Bronchus fibroblast of lung (primary cell): Measurements from ENCODE around the gene AS3MT. TPM values are rescaled to one million over a fixed set of nuclear protein-coding genes. Genes with fewer than 3 reads are reported as not detected.

Experiments used
- total RNA-seq: library from RNA; depleted of rRNA; stranded (reverse); fragments of >200 nt; gene quantifications from 2 replicates; pipeline ENCODE4 v1.2.3, GENCODE V29; 2015

The AS3MT gene, protein sequence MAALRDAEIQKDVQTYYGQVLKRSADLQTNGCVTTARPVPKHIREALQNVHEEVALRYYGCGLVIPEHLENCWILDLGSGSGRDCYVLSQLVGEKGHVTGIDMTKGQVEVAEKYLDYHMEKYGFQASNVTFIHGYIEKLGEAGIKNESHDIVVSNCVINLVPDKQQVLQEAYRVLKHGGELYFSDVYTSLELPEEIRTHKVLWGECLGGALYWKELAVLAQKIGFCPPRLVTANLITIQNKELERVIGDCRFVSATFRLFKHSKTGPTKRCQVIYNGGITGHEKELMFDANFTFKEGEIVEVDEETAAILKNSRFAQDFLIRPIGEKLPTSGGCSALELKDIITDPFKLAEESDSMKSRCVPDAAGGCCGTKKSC
- 4.8 and 6.7 TPM in 2 replicates for total RNA-seq

DNA sequence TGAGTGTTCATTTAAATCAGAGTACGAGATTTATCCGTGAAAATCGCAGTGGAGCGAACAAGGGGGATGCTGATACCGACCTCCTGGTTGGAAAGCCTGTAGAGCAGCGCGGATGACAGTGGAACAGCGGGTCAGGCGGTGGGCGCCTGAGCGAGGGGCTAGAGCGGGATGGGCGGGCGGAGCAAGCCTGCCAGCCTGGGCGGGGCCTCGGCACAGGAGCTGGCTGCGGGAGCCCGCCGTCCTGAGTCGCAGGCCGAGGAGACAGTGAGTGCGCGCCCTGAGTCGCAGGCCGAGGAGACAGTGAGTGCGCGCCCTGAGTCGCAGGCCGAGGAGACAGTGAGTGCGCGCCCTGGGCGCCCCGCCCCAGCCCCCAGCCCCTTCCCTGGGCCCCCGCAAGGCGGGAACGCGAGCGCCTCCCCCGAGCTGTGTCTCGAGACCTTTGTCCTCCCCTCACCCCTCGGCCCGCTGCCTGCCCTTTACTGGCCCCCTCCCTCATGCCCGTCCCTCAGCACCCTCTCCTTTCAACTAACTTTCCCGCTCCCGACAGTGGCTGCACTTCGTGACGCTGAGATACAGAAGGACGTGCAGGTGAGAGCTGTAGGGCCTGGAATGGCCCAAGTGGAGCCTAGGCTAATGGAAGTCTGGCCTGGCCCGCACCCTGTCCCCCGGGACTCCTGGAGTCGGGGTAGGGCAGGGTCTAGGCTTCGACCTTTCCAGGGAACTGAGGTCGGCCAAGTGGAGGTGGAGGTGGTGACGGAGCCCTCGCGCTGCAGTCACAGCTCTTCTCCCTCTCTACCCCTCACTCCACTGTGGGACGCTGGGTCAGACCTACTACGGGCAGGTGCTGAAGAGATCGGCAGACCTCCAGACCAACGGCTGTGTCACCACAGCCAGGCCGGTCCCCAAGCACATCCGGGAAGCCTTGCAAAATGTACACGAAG, at the start of gene AS3MT:
Gene AS3MT (plus strand): TSS at position 213 of the 941 bp plus-strand sequence. CDS start 123 bp downstream, at position 336.

DNA sequence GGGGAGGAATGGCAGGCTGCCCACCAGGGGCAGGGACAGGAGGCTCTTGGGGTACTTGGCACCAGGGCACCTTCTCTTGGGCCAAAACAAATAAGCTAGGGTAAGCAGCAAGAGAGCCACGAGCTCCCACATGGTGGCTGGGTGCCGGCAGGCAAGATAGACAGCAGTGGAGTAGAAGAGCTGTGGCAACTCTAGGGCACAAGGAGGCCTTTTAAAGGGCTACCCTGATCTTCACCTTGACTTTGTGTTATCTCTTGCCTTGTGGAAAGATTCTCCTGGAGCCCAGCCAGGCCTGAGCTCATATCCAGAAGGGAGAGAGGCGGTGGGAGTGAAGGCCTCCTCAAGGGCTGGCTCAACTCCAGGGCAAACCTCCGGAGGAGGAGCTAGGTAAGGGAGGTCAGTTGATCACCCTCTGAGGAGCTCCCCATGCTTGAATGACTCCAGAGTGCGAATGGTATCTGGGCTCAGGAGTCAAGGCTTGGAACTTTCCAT, 32.0 kb upstream of the AS3MT start, which contains the start of gene CYP17A1:
Gene CYP17A1 (minus strand): TSS at position 184 of the 492 bp plus-strand sequence. CDS start 52 bp downstream, at position 132.

DNA sequence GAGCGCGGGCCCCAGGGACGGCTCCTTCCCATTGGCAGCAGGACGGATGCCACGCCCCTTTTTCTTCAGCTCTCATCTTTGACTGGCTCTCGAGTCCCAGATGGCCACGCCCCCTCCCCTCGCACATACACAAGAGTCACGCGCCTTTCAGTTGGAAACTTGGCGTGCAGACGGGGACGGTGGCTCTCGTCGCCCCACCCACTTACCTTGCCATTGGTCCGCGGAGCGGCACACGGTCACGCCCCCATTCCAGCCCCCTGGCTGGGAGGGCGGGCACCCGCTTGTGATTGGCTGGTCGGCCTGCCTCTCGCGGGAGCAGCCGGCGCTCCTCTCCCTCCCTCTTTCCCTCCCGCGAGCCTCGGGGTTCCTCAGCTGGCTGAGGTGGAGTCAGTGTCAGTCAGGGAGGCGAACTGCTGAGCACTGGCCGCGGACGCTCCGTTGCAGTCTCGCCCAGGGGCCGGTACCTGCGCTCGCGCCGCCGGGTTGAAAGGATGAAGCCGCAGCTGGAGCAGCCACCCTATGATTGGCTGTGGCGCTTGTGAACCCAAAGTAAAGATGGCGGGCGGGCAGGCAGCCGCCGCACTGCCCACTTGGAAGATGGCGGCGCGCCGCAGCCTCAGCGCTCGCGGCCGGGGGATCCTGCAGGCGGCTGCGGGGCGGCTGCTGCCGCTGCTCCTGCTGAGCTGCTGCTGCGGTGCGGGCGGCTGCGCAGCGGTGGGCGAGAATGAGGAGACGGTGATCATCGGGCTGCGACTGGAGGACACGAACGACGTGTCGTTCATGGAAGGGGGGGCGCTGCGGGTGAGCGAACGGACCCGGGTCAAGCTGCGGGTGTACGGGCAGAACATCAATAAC, 48.9 kb downstream of the AS3MT start, which contains the start of gene CNNM2:
Gene CNNM2 (plus strand): TSS at position 333 of the 855 bp plus-strand sequence. CDS start 187 bp downstream, at position 520.

Other genes starting within 250 kb of the AS3MT start
- 90.3 and 92.6 TPM in 2 replicates for gene TRIM8, start 225.0 kb upstream of the AS3MT start, total RNA-seq
- gene ARL3, start 155.1 kb upstream of the AS3MT start, total RNA-seq: 10.4 and 12.1 TPM in 2 replicates
- 2.5 and 3.9 TPM in 2 replicates for gene SFXN2, start 154.8 kb upstream of the AS3MT start, total RNA-seq
- gene WBP1L, start 125.5 kb upstream of the AS3MT start, total RNA-seq: 41.3 and 41.9 TPM in 2 replicates
- 0.17 TPM in 1 of 2 replicates, not detected in the other for gene CYP17A1, start 32.1 kb upstream of the AS3MT start, total RNA-seq
- 8.0 and 11.9 TPM in 2 replicates for gene BORCS7, start 15.2 kb upstream of the AS3MT start, total RNA-seq
- 1.7 and 1.9 TPM in 2 replicates for gene CNNM2, start 48.8 kb downstream of the AS3MT start, total RNA-seq